ENCODE data around the gene PDE1A.

DNA sequence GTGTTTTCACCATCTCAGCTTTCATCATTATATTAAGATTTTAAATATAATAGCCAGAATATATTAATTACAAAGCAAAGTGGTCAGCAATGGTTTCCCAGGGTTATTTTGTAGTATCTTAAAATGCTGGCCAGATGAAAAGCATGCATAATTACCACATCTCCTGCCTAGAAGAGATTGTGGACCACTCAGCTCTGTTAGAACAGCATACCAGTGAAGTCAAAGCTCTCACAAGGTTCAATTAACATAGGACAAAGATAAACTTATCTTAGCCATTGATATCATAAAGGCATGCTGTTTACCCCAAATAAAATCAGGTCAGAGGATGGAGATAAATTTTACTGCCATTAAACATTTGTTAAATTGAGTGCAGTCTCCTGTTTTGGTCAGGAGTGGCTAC, 19.3 kb upstream of the PDE1A start:
- TF ChIP-seq, protein P1, sequence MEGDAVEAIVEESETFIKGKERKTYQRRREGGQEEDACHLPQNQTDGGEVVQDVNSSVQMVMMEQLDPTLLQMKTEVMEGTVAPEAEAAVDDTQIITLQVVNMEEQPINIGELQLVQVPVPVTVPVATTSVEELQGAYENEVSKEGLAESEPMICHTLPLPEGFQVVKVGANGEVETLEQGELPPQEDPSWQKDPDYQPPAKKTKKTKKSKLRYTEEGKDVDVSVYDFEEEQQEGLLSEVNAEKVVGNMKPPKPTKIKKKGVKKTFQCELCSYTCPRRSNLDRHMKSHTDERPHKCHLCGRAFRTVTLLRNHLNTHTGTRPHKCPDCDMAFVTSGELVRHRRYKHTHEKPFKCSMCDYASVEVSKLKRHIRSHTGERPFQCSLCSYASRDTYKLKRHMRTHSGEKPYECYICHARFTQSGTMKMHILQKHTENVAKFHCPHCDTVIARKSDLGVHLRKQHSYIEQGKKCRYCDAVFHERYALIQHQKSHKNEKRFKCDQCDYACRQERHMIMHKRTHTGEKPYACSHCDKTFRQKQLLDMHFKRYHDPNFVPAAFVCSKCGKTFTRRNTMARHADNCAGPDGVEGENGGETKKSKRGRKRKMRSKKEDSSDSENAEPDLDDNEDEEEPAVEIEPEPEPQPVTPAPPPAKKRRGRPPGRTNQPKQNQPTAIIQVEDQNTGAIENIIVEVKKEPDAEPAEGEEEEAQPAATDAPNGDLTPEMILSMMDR (IDR thresholded peaks at IDR 0.05 in 2 of 3, conservative IDR thresholded peaks at IDR 0.05 in 1 of 3; ENCODE audit: control insufficient read depth in 2 of 3, extremely low read depth in 1 of 3, insufficient read depth in 1 of 3, low read depth in 3 of 3, low read length in 3 of 3), result no peak
- TF ChIP-seq HCFC1 (IDR thresholded peaks at IDR 0.05; ENCODE audit: low read length), result no peak

Measured in GM12878 (cell line).